GM21737 (cell line): ENCODE measurements around the gene DNAJB11.
"Not testable (repeated sequence)": the region's sequence is repeated elsewhere in the genome, so short reads cannot be mapped to it uniquely, and the experiment has no call there.

Experiments
- ATAC-seq: cut with Tn5 transposase; IDR thresholded peaks from one replicate; pipeline ENCODE4 v1.9.1; 2021; ENCODE audit warnings: mild to moderate bottlenecking, moderate library complexity; ENCODE audit not compliant: unreplicated experiment

Gene DNAJB11

DNA sequence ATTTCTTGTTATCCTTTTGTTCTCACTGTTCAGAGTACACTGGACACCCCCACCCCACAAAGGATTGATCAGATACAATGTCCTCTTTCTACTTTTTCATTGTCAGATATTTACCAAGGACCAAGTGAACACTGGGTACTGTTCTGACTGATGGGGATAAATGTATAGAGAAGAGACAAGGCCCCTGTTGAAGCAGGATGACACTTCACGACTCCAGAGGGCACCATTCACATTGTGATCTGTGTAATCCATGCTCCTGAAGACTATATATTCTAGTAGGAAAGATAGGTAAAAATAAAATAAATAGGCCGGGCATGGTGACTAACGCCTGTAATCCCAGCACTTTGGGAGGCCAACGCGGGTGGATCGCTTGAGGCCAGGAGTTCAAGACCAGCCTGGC is 19.1 kb upstream of the DNAJB11 start:
- no peak for ATAC-seq

DNA sequence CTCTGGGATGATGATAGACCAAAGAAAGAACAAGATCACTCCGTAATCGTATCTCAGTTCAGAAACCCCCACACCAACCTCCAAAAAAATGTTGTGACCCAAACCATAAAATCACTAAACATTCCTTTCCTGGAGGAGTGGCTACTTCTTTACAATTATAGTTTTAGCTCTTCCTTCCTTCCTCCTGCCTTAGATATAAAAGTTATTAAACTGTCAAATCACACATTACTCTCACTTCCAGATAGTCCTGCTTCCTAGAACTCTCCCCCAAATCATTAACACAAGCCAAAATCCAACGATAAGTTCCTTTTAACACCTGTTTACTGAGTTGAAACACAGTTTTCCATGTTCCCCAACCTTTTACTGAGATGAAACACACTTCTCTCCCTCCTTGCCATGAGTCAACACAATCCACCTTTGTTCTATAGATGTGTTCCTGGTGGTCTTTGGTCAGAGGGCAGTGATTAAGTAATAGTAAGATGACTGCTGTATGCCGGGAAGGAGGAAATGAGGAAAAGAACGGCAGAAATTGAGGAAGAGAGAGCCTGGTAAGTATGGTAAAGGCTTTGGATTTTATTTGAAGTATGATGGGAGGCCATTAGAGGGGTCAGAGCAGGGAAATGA is 18.0 kb upstream of the DNAJB11 start:
- no peak for ATAC-seq

DNA sequence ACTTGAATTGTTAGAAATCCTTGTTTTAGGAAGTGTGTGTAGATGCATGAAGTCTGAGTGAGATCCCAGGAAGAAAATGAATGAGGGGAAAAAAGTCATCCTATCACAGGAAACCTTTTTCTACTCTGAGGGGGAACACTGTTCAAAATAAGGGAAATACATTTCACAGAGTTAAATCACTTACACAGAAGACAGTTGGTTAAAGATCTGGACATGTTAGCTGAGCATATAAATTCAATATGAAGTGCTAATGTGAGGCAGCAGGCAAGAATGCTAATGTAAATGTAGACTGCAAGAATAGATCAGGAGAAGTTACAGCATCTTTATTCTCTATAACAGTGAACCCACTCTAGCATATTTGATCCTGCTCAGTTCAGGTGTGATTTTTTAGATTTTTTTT is 5.9 kb upstream of the DNAJB11 start:
- ATAC-seq: no peak

DNA sequence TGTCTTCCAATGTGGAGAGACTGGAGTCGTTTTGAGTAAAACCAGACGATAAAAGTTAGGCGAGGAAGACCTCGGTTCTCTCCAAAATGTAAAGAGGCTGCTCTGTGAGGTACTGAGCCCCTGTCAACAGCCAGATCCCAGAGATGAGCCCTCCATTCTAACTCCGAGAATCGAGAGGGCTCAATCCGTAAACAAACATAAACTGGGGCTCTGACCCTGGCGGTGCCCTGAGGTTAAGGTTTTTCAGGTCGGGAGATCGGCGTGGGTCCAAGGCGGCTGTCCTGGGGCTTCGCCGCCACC is 3.8 kb upstream of the DNAJB11 start:
- peak; percentile 4 for ATAC-seq

DNA sequence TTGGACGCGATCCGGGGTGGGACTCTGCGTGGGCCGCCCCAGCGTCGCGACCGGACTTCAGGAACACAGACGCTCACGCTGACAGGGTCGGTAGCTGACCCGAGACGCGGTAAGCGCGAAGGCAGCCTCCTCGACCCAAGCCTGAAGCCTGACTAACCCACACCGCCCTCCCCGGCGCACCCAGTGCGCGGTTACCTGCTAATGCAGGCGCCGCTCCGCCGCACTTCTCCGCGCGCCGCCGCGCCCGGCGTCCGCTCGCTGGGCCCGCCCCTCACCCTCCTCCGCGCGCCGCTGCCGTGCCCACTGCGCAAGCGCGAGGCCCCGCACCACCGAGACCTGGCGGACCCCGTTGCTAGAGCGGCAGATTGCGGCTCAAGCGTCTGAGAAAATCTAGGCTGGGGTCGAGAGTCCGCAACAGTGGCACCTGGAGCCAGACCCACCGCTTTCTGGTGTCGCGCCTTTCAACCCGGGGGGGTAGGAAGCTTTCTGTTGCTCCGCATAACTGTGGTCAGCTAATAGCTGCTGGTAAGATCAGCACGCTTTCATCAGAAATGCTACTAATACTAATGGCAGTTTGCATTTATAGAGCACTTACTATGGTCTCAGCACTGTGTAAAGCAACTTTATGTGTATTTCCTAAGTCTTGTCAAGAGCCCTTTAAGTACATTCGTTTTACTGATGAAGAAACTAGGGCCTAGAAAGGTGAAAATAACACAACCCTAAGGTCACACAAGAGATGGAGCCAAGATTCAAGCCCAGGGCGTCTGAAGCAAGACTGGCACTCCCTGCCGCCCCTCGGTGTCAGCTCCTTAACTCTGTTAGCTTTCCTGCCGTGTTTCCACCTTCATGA is 3.2 kb upstream of the DNAJB11 start, which contains the start of gene TBCCD1:
Gene TBCCD1 (minus strand): TSS at position 268 of the 850 bp plus-strand sequence. CDS start 3,010 bp downstream, outside the sequence.
- ATAC-seq: peak; percentile 43

DNA sequence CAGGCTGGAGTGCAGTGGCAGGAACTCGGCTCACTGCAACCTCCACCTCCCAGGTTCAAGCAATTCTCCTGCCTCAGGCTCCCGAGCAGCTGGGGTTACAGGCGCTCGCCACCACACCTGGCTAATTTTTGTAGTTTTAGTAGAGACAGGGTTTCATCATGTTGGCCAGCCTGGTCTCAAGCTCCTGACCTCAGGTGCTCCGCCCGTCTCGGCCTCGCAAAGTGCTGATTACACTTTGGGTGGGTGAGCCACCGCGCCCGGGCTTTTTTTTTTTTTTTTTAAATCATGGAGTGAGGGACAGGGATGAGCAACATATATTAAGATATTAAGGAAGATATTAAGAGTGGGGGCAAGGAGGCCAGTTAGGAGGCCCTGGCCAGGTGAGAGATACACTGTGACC is 1.2 kb upstream of the DNAJB11 start:
- ATAC-seq: not testable (repeated sequence)

DNA sequence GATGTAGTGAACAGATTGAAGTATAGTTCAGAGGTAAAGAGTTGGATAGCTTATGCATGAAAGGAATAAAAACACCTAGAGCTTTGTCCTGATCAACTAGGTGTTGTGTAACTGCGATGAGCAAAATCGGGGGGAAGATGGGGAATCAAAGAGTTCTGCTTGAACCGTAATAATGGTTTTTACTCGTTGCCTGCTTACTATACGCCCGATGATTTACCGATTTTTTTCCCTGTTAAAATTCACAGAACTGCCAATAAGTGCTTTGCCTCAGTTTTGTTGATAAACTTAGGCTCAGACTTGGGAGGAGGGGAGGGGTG is 783 bp upstream of the DNAJB11 start:
- no peak for ATAC-seq

DNA sequence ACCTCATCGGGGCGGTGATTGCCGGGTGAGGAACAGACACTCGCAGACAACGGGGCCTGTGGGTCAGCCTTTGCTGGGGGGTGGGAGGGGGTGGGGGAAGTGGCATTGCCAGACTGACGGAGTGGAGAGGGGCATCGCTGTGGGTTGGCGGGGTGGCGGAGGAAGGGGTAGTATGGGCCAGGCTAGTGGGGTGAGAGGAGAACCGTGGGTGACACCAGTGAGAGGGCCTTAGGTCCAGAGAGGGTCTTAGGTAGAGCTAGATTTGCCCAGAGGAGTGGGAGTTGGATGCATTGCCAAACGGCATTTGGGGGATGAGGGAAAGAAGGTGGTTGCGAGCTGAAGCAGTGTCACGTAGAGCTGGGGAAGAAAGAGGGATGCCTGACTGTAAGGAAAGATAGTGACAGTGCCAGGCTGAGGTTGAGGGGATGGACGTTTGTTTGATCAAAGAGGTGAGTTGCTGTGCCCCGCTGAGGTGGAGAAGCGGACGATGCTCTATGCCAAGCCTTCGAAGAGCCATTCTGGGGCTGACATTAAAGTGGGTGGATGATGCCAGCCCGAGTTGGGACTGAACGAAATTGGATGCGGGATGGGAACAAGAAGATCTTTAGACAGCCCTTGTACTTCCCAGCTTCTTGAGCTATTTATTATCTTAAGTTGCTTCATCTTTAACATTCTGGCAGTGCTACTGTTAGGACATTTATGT is 572 bp downstream of the DNAJB11 start:
- ATAC-seq: no peak

DNA sequence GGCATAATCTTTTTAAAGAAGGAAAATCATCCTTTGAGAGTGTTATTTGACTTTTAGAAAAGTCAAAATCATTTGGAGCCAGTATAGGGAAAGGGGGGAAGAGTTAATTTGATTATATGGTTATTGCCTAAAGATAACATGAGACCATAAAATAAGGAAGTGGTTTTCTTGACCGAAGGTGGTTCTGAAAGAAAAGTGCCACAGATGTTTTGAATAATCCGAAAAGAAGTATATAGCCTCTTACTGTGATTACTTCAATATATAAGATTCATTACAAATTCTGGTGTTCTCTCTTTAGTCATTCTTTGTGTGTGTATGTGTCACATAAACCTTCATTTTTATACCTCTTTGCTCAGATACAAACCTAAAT is 1.1 kb downstream of the DNAJB11 start:
- ATAC-seq: no peak

DNA sequence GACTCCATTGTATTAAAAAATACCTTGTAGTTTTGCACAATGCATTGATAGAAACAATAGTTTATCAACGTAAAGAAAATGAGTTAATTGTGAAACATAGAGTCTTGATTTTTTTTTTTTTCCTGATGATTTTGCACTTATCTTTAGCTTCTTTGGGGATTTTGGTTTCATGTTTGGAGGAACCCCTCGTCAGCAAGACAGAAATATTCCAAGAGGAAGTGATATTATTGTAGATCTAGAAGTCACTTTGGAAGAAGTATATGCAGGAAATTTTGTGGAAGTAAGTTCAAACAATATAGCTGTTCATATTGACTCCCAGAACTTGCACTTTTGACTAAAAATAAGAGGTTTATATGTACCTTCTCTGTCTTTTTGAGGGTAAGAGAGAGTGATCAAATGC is 7.0 kb downstream of the DNAJB11 start:
- no peak for ATAC-seq

DNA sequence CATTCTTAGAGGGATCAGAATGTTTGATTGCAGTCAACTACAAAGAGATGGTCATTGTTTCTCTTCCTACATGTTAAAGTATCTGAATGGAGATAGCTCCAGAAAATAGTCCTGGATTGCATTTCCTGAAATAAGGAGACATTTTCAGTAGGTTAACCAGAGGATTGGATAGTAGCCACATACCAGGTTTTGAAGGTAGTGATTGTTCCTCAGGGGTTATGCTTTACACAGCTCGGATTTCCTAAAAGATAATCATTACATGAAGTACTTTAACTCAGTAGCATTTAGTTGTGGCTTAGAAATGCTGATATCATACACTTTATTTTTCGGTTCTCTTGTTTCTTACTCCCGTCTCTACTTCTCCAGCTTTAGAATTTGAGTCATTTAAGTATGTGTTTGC is 10.3 kb downstream of the DNAJB11 start:
- ATAC-seq: no peak

DNA sequence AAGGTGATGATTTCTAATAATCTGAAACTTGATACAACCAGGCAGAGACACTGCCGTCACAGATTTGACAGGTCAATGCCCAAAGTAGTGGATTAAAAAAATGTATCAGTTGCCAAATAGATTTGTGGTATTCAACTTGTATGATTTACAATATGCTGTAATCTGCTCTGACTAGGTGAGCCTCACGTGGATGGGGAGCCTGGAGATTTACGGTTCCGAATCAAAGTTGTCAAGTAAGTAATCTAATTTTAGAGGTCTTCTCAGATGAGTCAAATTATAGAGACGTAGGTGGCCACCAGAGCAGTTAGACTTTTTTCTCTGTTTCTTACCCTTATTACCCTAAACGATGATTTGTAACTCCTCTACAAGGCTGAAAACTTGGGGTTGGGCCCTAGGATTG is 12.0 kb downstream of the DNAJB11 start:
- no peak for ATAC-seq

DNA sequence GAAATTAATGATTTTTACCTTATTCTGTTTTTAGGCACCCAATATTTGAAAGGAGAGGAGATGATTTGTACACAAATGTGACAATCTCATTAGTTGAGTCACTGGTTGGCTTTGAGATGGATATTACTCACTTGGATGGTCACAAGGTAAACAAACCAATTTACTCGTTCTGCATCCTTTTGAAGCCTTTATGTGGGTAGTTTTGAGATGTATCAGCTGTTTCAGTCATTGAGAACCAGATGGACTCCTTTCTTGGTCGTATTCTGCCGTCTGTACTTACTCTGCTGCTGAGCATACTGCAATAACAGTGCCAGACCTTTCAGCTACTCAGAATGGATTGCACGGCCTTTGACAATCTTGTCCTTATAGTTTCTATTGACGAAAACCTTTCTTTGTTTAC is 13.3 kb downstream of the DNAJB11 start:
- no peak for ATAC-seq

DNA sequence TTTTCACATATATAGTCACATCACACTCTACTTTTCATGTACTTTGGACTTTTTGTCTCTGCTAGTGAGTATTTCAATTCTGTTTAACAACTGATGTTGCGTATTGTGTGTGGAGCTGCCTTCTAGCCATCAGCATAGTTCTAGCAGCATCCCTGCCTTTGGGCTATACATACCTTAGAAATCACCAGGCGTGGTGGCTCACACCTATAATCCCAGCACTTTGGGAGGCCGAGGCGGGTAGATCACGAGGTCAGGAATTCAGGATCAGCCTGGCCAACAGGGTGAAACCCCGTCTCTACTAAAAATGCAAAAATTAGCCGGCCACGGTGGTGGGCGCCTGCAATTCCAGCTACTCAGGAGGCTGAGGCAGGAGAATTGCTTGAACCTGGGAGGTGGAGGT is 15.7 kb downstream of the DNAJB11 start:
- ATAC-seq: not testable (repeated sequence)

DNA sequence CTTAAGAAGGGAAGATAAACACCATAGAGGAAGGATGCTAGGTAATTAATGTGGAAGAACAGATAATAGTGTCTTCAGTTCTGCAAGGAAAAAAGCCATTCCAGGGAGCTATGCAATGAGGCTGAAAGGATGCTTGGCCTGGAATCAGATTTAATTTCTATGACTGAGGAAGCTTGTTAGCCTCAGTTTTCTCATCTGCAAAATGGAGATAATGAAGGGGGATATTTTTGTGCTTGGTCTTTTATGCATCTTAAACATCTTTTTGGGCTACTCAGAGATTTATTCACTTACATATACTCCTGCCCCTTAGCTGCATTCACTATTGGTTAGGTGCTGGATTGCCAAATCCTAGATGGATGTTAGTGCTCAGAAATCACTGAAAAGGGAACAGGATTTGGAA is 16.7 kb downstream of the DNAJB11 start:
- ATAC-seq: no peak

DNA sequence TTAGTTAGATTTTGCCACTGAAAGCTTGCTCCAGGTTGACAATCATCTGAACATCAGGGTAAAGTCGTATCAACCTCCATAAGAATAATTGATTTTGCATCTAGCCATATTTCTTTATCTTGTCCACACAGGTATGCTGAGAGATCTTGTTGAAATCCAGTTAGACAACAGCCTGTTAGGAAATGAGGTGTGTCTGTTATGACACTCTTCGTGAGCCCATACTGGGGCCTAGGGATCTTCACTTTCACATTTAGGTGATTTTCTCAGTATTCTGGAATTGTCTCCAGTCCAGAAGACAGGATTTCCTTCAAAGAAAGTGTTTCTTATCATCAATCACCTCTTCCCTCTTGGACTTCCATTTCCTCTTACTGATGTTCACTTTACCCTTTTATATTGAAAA is 18.1 kb downstream of the DNAJB11 start:
- ATAC-seq: no peak

DNA sequence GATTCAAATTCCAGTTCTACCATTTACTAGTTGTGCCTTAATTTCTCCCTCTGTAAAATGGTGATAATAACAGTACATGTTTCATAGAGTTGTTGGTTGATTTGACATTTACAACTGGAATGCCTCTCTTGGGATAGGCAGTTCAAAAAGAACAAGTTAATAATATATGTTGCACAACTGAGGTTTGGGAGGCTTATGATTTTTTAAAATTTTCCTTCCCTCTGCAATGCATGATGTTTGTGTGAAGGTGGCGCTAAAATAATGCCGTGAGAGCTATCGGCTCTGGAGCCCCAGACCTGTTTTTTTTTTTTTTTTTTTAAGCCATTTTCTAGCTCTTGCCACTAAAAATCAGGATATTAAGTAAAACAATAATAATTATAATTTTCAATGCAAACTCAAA is 18.6 kb downstream of the DNAJB11 start:
- no peak for ATAC-seq

DNA sequence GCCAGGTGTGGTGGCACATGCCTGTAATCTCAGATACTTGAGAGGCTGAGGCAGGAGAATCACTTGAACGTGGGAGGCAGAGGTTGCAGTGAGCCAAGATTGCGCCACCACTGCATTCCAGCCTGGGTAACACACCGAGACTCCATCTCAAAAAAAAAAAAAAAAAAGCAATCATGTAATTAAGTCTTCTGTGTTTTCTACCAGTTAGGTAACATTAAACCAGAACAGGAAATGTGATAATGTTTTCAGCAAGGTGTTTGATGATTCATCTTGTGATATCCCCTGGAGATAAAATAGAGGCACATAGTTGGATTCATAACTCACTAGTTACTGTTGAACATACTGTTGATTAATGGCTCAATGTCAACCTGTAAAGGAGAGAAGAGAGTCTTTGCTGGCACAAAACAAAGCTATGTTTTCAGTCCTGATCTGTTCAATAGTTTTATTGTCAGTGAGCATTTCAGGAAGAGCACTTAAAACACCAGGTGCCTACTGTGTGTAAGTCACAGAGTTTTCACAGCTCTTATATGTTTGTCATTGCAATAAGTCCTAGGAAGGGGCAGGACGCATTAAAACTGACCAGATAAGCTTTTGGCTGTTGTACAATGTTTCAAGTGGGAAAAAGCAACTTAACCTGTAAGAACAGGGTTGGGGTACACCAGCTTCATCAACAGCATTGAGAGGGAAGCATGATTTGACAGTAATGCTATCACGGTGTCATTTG is 19.5 kb downstream of the DNAJB11 start:
- no peak for ATAC-seq

DNA sequence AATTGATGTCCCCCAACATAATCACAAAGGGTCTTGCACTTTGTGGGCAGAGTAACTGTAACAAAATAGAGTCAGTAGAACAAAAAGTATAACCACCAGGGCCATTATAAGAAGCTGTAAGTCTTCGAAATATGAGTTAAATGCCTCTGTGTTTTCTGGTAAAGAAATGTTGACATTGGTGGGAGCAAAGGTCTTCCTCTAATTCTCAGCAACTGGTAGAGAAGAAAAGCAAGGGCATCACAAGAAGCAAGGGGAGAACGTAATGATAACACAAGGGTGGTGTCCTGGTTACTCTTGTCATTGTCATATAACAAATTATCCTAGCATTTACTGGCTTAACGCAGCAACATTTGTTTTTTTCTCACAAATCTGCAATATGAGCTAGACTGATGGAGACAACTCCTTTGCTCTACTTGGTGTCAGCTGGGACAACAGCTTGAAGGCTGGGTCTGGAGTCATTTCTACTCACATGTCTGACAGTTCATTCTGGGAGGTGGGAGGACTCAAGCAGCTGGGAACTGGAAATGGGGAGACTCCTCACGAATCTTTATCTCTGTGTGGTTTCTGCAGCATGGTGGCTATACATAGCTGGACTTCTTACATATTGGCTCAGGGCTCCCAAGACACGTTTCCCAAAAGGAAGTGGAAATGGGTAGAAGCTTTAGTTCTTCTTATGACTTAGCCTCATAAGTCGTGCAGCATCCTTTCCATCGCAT is 20.2 kb downstream of the DNAJB11 start:
- ATAC-seq: no peak

DNA sequence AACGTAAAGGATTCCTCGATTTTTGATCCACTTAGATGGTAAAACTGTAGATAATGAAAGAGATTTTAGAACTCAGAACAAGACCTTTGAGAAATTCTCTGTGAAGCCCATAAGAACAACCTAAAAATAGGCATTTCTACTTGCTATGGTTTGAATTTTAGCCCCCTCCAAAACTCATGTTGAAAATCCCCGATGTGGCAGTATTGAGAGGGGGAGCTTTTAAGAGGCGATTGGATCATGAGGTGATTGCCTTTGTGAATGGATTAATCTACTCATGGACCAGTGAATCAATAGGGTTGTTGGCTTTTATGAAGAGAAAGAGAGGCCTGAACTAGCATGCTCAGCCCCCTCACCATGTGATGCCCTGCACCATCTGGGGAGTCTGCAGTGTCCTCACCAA is 22.2 kb downstream of the DNAJB11 start:
- no peak for ATAC-seq

DNA sequence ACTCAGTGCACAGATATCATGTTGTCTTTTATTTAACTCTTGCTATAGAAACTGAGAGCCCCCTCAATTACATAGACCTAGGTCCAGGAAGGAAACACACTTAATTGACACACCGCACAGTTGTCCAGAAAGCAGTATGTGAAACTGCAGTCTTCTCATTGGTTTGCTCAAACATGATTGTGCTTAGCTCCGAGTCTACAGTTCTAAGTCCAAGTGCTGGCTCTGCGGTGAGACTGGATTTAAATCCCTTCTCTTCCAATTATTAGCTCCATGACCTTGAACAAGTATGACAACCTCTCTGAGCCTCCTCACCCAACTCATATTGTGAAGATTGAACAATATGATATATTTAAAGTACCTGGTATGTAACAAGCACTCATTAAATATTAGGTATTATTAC is 23.3 kb downstream of the DNAJB11 start:
- ATAC-seq: no peak
